ENCODE results near the gene TMEM59L. TPM values are rescaled to one million over a fixed set of nuclear protein-coding genes. Genes with fewer than 3 reads are reported as not detected.

Gene TMEM59L
- total and polyA plus RNA-seq, 2 of the 4 experiments (the other 2 are of a cell fraction) = under 0.01 to 5.9 TPM

DNA sequence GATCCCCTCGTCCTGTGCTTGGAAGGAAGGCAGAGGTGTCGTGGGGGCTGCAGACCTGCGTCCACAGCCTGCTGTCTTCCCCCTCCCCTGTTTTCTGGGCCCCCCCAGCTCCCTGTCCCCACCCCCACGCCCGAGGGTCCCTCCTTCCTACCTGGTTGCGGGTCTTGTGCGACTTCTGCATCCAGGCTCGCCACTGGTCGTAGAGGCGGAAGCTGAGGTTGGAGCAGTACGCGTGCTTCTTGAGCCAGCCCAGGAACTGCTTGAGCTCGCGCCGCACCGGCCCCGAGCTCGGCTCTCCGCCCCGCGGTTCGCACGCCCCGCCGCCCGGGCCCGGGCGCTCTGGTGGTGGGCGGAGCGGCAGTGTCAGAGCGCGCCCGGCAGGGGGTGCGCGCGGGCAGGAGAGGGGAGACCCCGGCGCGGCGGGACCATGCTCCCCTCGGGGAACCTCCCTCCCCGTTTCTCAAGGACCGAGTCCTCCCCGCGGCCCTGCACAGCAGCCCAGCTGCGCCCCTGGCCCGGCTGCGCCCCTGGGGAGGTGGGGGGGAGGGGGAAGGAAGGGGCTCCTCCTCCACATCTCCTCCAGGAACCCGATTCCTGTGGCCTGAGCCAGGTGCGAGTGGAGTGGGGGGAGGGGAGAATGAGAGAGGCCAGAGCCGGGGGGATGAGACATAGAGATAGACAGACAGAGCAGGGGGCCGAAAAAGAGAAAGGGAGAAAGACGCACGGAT is 18.4 kb upstream of the TMEM59L start:
- H3K56ac ChIP-seq (ENCODE audit: extremely low read depth, insufficient read depth, low read length) = no peak overlapping the region
- H3K9ac ChIP-seq (ENCODE audit: low read depth, low read length) = peak overlapping the region; percentile 31; the same call in 1 of the 2 replicates
- peak overlapping the region; percentile 28 to 45; a peak in 1 of 4 replicates for H4K8ac ChIP-seq (ENCODE audit: low read depth in 2 of 2, low read length in 2 of 2)
- intact Hi-C loops (cut with micrococcal nuclease) (loop anchor here (1.0 kb wide), 4 partner anchors 56 to 253 kb away; no protein-coding TSS in a partner anchor), dilution Hi-C loops (cut with HindIII; ENCODE audit: low sequenced_read_pairs, unreplicated experiment) (no loop called here), in situ Hi-C loops (cut with MboI; ENCODE audit: low sequenced_read_pairs) (no loop called here)
- H2AK5ac ChIP-seq (ENCODE audit: low read depth, low read length) = peak overlapping the region; percentile 78; the same call in 1 of the 2 replicates
- H4K5ac ChIP-seq (ENCODE audit: low read depth, low read length) = no peak overlapping the region
- peak overlapping the region; percentile 20 for H3K4me3 ChIP-seq (ENCODE audit: insufficient read depth, low read depth, low read length)
- peaks cover 9% of the 10 kb centered on the region for H4K20me1 ChIP-seq (ENCODE audit: insufficient read depth, low read length)
- DNase-seq (peak; percentile 76), ATAC-seq (ENCODE audit: low read depth) (peak; percentile 90)
- peak overlapping the region; percentile 54 for H3K4me2 ChIP-seq (ENCODE audit: low read depth, low read length)
- peak overlapping the region; percentile 79; the same call in 1 of the 2 replicates for H3K23ac ChIP-seq (ENCODE audit: low read depth, low read length)
- no peak overlapping the region for H2BK20ac ChIP-seq (ENCODE audit: low read depth, low read length)
- no peaks in the 10 kb centered on the region for H3K9me3 ChIP-seq (ENCODE audit: control insufficient read depth, insufficient read depth, low read length)
- H2BK120ac ChIP-seq (ENCODE audit: low read depth, low read length) = peak overlapping the region; percentile 54; the same call in 1 of the 2 replicates
- no peak overlapping the region for H2BK5ac ChIP-seq (ENCODE audit: low read depth, low read length, poor library complexity, severe bottlenecking)
- POLR2A ChIA-PET (ENCODE audit: unreplicated experiment) = interaction anchor here (0.6 kb wide), 2 partner anchors 249 to 251 kb away, joined by 3 to 12 read pairs; no protein-coding TSS in a partner anchor
- H2AK9ac ChIP-seq (replicated peaks; ENCODE audit: low read depth, low read length, poor library complexity) = peak overlapping the region; percentile 17
- H3K27me3 ChIP-seq (ENCODE audit: control insufficient read depth, insufficient read depth, low read length) = no peaks in the 10 kb centered on the region; the same call in 1 of the 2 replicates
- H3K14ac ChIP-seq (replicated peaks; ENCODE audit: low read depth, low read length) = peak overlapping the region; percentile 90; the same call in 1 of the 2 replicates
- BruUV-seq (replicated peaks) = no TSS peak
- peaks cover 4% of the 10 kb centered on the region for H3K36me3 ChIP-seq (ENCODE audit: control insufficient read depth, insufficient read depth, low read length)
- WGBS, 2 experiments (ENCODE audit: extremely low coverage in 2 of 2, insufficient read length in 1 of 2) = 7% methylated on average over 9 of the region's 54 CpGs; no CpG with 5 or more reads in 1 of the 2 experiments
- H2BK15ac ChIP-seq (ENCODE audit: low read depth, low read length) = no peak overlapping the region
- H4K91ac ChIP-seq (ENCODE audit: insufficient read depth, low read depth, low read length) = no peak overlapping the region
- peak overlapping the region; percentile 43; the same call in 1 of the 2 replicates for H3K4ac ChIP-seq (ENCODE audit: low read depth, low read length)
- peaks cover 6 to 17% of the 10 kb centered on the region in 2 experiments; a peak in 3 of 4 replicates for H3K79me1 ChIP-seq (ENCODE audit: low read depth in 1 of 2, low read length in 2 of 2)
- H3K4me1 ChIP-seq (ENCODE audit: control insufficient read depth, insufficient read depth, low read length) = peaks cover 8% of the 10 kb centered on the region
- H3K27ac ChIP-seq (ENCODE audit: insufficient read depth, low read length) = no peak overlapping the region; the same call in 1 of the 2 replicates
- H2AFZ ChIP-seq (replicated peaks; ENCODE audit: low read length, poor library complexity) = peak overlapping the region; percentile 90
- no peak overlapping the region for H3K18ac ChIP-seq (ENCODE audit: low read depth, low read length)
- no peaks in the 10 kb centered on the region for H3K9me1 ChIP-seq (ENCODE audit: insufficient read depth, low read length)
- CTCF ChIA-PET = interaction anchor here (0.6 to 3.0 kb wide), 8 partner anchors 18 to 386 kb away, joined by 3 to 12 read pairs (median 3); no protein-coding TSS in a partner anchor
- TF ChIP-seq MAZ (IDR thresholded peaks at IDR 0.05; ENCODE audit: borderline replicate concordance, low read depth, low read length) (peak; percentile 80; the same call in 1 of the 2 replicates), RFX5 (IDR thresholded peaks at IDR 0.05; ENCODE audit: low read depth, low read length) (no peak), BHLHE40 (IDR thresholded peaks at IDR 0.05; ENCODE audit: low read depth, low read length) (peak; percentile 36; the same call in 1 of the 2 replicates), POLR2A (IDR thresholded peaks at IDR 0.05; ENCODE audit: low read depth, low read length) (0 out of 2 replicates have a peak, but pooled peaks have one; percentile 41), RCOR1 (IDR thresholded peaks at IDR 0.05; ENCODE audit: insufficient replicate concordance, low read length) (no peak), SMC3 (IDR thresholded peaks at IDR 0.05; ENCODE audit: low read depth, low read length) (peak; percentile 78), NFE2L2 (IDR thresholded peaks at IDR 0.05; ENCODE audit: low read depth, low read length) (0 out of 2 replicates have a peak, but pooled peaks have one; percentile 3), MAFK (IDR thresholded peaks at IDR 0.05; ENCODE audit: low read depth, low read length) (no peak), FOS (IDR thresholded peaks at IDR 0.05; ENCODE audit: low read depth, low read length) (no peak), MXI1 (IDR thresholded peaks at IDR 0.05; ENCODE audit: borderline replicate concordance, low read depth, low read length) (peak; percentile 88), ELK1 (IDR thresholded peaks at IDR 0.05; ENCODE audit: borderline replicate concordance, low read depth, low read length) (no peak), USF2 (IDR thresholded peaks at IDR 0.05; ENCODE audit: low read depth, low read length) (no peak)

Data from IMR-90 (cell line).